HK-2 (cell line): Measurements from ENCODE around the gene HEPACAM2.
A peak's percentile ranks its signal among the peaks of the same experiment; 100 is the strongest.

Experiments
- DNase-seq: peaks from one replicate; pipeline ENCODE4 v3.0.0-alpha.2; 2018; ENCODE audit not compliant: unreplicated experiment

The HEPACAM2 gene

DNA sequence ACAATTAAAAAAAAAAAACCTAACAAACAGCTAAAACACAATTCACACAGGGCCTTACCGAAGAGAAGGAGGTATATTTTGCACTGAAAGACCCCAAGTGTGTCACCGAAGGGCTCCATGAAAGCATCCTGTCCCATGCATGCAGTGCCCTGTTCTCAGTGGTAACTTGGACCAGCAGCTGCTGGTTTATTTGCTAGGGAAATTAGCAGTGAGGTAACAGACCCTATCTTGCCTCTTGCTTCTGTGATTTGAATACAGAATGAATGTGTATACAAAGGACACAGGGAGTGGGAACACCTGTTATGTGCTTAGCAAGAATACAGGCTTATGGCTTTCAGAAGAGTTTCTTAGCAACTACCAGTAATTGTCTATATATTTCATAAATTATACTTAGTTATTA, at the start of gene HEPACAM2:
Gene HEPACAM2 (minus strand): TSS at position 160 of the 400 bp plus-strand sequence.
- DNase-seq = no peak

- no peak for DNase-seq
These were observed 39.0 kb upstream of the HEPACAM2 start for GRCh38 chr7:93265220-93265619.

DNA sequence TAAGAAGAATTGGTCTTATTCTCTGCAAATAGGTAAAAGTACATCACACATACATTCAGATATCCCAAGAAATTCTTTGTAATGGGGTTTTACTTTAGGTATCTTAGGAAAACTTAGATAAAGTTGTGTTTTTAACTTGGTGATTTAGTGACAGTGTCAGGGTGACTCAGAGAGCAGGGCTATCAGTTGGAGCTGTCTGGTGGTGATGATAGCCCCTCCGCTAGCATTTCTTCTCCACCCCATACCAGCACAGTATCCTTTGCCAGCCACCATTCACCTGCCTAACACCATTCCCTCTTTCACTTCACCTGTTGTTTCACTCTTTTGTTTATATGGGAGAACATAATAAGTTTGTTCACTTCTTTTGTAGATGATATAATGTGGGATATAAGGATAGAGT, 36.3 kb upstream of the HEPACAM2 start:
- no peak for DNase-seq

DNA sequence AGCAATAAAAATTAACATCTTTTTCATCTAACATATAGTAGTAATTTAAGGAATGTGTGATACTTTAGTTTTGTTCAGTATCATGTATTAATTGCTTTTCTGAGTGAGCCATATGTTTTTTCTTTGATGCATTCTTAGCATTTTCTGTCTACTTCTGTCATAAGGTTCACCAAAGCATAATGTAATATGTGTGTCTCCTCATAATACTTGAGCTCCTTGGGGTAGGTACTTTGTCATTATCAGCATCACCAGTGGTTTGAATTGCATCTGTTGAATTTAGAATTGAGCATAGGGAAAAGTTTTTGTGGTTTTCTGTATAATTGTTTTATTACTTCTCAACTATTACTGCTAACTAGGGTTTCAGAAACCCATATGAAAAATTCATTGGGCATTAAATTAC, 32.4 kb upstream of the HEPACAM2 start:
- DNase-seq = no peak

DNA sequence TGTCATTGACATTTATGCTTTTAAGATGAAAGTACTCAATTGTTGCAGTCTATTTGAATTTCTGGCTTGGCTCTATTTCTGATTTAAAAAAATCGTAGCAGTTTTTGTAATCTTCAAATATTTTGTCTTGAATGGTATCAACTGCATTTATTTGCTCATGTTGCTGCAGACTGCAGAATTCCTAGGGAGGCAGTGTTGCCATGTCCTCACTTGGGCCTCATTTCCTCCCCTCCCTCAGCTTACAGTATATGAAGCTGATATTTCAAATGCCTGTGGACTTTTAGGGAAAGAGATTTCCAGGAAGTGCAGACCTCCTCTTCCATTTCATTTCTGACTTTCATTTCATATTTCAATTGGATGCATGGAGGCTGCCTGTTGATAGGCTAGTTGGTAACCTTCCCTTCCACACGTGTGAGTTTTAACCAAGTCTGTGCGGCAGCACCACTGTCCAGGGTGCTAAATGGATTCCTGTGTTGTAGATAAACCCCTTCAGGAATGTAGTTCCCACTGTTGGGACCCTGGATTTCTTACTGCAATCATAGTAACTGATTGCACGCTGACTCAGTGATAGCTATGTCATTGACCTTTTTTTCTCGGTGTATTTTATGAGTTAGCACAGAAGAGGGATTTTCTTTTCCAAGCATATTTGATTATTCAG, 23.4 kb upstream of the HEPACAM2 start:
- DNase-seq = no peak

- no peak for DNase-seq
These were observed 19.5 kb upstream of the HEPACAM2 start for GRCh38 chr7:93245525-93246432.

DNA sequence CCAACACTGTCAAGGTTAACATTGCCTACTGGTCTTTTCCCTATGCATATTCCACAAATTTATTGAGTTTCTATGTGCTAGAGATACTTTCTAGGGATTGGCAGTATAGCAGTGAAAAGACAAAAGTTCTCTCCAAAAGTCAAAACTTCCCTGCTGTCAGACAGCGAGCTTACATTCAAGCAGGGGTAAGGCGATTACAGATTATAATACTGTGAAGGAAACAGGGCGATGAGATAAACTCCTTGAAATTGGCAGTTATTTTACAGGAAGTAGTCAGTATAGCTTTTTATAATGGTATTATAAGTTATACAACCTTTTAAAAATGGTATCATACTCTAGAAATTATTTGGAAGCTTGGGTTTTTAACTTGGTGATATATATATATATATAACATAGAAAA, 15.8 kb upstream of the HEPACAM2 start:
- DNase-seq = no peak

DNA sequence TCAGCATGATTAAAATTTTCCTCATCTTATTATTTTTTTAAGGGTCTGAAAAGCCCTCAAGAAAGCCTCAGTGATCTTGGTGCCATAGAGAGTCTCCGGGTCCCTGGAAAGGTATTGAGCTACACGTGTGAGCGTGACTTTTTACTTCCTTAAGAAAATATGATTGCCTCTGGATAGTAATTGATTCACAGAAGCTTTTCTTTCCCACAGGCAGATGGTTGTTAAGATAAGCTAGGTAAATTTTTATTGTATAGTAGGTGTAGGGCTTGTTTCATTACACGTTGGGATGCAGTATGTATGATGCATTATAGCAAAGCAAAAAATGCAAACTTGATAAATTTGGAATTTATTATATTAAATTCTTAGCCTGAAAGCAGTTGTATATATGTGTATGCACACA, 13.6 kb upstream of the HEPACAM2 start:
- DNase-seq = no peak

GRCh38 chr7:93238748-93239147, 12.5 kb upstream of the HEPACAM2 start:
- no peak for DNase-seq

DNA sequence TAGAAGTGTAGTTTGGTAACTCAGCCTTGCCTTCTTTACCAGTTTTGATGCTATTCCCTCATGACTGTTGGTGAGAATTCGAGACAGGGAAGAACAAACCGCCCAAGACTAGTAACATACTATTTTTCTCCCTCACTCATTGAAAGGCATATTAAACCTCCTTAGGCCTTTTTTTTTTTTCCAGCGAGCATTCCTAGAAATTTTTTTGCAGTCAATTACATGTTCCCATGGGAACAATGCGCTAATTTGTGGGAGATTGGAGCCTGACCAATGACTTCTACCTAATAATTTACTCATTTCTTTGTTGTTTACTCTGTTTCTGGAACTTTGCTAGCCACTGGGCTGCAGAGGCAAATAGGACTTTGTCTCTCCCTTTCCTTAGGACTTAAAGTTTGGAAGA, 11.9 kb upstream of the HEPACAM2 start:
- no peak for DNase-seq

GRCh38 chr7:93235541-93235940, 9.3 kb upstream of the HEPACAM2 start:
- DNase-seq = no peak

- DNase-seq = no peak
These were observed 6.4 kb upstream of the HEPACAM2 start for GRCh38 chr7:93232673-93233018.

GRCh38 chr7:93231799-93232672, 5.8 kb upstream of the HEPACAM2 start, which contains the start of gene VPS50:
Gene VPS50, plus strand, starts transcription at chr7:93232366. Its CDS starts 102 bp downstream, at chr7:93232468.
- peak; percentile 96 for DNase-seq

DNA sequence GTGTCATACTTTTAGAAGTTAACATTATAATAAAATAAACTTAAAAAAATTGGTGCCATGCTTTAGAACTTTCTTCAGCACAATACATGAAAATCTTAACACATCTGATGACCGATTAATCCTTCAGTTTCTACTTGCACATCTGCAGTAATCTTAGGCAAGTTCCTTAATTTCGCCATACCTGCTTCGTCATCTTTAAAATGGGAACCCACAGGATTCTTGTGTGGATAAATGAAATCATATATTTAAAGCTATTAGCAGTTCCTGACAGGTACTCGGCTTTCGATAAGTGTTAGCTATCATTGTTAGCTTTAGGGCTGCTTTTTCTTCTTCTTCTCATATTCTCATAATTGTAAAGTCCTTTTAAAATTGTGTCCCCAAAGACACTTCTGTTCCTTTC, 5.0 kb upstream of the HEPACAM2 start:
- no peak for DNase-seq

DNA sequence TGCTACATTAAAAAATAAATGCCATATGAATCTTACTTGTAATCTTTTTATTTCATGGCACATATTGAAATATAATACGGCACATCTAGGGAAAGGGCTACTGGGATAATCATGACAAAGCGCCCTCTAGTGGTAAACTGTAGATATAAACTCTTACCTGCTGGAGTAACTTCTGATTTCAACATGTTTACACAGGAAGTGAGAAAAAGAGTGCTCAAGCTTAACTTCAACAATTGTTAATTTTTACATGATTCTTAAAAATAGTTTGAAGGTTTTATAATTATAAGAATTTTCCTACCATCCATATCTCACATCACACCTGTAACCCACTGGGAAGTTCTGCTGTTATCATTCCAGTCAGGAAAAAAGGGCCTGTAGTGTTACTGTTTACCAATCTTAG, 2.0 kb upstream of the HEPACAM2 start:
- DNase-seq = no peak

- DNase-seq = no peak
These were observed 6.4 kb downstream of the HEPACAM2 start for GRCh38 chr7:93219868-93220267.

DNA sequence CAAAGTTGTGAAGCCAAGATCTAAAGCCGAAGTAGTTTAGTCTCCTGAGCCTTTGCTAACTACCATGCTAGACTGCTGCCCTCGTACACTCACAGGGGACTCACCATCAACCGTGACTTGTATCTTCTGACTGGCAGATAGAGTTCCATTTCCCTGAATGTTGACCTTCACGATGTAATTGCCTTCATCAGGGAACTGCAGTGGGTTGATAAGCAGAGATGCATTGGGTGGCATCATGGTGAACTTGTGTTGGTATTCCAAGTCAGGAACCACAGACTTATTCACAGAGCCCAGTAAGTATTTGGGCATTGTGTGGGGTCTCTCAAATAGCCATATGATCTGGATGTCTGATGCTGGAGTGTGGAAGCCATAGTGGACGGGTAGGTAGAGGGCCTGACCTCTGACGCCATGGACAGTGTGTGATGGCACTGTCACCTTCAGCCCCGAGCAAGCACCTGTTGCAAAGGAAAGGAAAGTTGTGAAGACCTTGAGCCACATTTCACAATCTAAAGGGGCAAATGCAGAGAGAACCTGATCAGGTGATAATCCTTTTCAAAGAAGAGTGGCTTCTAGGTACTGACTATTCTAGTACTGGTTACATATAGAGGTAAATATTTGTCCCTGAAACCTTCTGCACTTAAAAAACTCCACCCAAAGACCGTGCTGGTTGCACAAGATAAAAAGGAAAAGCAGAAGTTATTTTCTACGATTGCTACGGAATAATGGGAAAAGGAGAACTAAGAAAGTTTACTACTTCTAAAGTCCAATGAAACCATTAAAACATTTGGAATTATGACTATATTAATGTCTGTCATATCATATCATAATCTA, 7.1 kb downstream of the HEPACAM2 start:
- DNase-seq = no peak

GRCh38 chr7:93212881-93213280, 13.4 kb downstream of the HEPACAM2 start:
- DNase-seq = no peak

DNA sequence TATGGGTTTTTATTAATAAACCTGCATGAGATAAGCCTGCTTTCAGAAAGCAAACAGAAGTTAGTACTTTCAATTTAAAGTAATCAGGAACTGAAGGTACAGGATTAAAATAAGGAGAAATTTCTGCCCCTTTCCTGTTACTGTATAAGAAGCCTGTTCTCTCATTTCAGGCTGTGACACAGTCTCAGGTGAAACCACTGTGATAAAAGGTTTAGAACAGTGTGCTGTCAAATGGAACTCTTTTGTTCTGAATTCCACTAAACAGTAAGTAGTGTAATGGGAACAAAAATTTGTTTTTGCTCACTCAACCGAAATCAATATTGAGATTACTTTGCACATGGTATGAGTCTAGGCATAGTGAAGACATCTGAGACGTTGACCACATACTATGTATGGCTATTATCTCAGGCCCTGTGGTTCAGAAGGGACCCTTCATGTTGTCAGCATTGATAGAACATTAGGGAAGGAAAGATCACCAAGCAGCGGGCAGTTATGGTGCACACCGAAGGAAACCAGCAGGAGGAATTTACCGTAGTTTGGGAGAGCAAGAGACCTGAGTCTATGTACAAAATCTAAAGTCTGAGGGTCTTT, 14.9 kb downstream of the HEPACAM2 start:
- DNase-seq = no peak

- DNase-seq = no peak
These were observed 21.2 kb downstream of the HEPACAM2 start for GRCh38 chr7:93205046-93205445.

DNA sequence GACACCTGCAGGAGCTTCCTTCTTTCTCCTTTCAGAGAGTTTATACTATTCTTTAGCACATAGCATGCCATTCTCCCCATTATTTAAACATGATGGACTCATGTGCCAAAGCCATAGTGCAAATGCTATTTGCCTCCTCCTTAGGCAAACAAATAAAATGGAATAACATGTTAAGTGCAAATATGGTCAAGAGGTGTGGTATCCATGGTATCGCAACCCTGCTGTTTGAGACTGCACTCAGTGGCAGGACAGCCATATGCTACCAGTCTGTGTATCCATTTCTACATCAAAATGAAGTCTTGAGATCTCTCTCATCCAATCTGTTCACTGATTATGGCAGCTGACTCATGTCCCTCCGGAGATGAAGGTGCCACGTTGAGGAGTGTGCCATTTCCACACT, 22.8 kb downstream of the HEPACAM2 start:
- DNase-seq = no peak
